ENCODE results near the gene PCDHA3.
"Not testable (repeated sequence)": the region's sequence is repeated elsewhere in the genome, so short reads cannot be mapped to it uniquely, and the experiment has no call there.

PCDHA3 gene

GRCh38 chr5:140823475-140823874, 22.6 kb downstream of the PCDHA3 start:
- Histone ChIP-seq H3K9me3 (ENCODE audit: insufficient read depth, low read depth, low read length) (peaks cover 49% of the 10 kb centered on the region; the same call in 1 of the 2 replicates), H3K4me1 (ENCODE audit: insufficient read depth, low read length) (no peaks in the 10 kb centered on the region), H3K4me3 (ENCODE audit: low read length) (no peak overlapping the region), H3K27me3 (ENCODE audit: insufficient read depth, low read length) (no peaks in the 10 kb centered on the region), H3K36me3 (ENCODE audit: insufficient read depth, low read depth, low read length) (no peaks in the 10 kb centered on the region), H3K9ac (ENCODE audit: low read depth, low read length) (no peak overlapping the region), H3K27ac (ENCODE audit: low read length) (no peak overlapping the region)

GRCh38 chr5:140827704-140828361, 27.0 kb downstream of the PCDHA3 start, which contains the start of gene PCDHA6:
PCDHA6 (plus strand) TSS chr5:140827960; CDS start chr5:140828092, 132 bp downstream.
- Histone ChIP-seq H3K27me3 (ENCODE audit: insufficient read depth, low read length) (no peaks in the 10 kb centered on the region), H3K27ac (ENCODE audit: low read length) (no peak within 1 kb of the TSS), H3K9ac (ENCODE audit: low read depth, low read length) (no peak within 1 kb of the TSS), H3K9me3 (ENCODE audit: insufficient read depth, low read depth, low read length) (peaks cover 41% of the 10 kb centered on the region; the same call in 1 of the 2 replicates), H3K4me3 (ENCODE audit: low read length) (no peak within 1 kb of the TSS), H3K4me1 (ENCODE audit: insufficient read depth, low read length) (no peaks in the 10 kb centered on the region), H3K36me3 (ENCODE audit: insufficient read depth, low read depth, low read length) (no peaks in the 10 kb centered on the region)

GRCh38 chr5:140828362-140828737, 27.5 kb downstream of the PCDHA3 start:
- peaks cover 45% of the 10 kb centered on the region; the same call in 1 of the 2 replicates for H3K9me3 ChIP-seq (ENCODE audit: insufficient read depth, low read depth, low read length)
- no peak overlapping the region for H3K27ac ChIP-seq (ENCODE audit: low read length)
- H3K27me3 ChIP-seq (ENCODE audit: insufficient read depth, low read length), result no peaks in the 10 kb centered on the region
- H3K4me1 ChIP-seq (ENCODE audit: insufficient read depth, low read length), result no peaks in the 10 kb centered on the region
- H3K36me3 ChIP-seq (ENCODE audit: insufficient read depth, low read depth, low read length), result no peaks in the 10 kb centered on the region
- H3K9ac ChIP-seq (ENCODE audit: low read depth, low read length), result no peak overlapping the region
- no peak overlapping the region for H3K4me3 ChIP-seq (ENCODE audit: low read length)

- not testable (repeated sequence) for H3K36me3 ChIP-seq (ENCODE audit: insufficient read depth, low read depth, low read length); H3K4me1 ChIP-seq (ENCODE audit: insufficient read depth, low read length); H3K27me3 ChIP-seq (ENCODE audit: insufficient read depth, low read length); H3K27ac ChIP-seq (ENCODE audit: low read length); H3K4me3 ChIP-seq (ENCODE audit: low read length); H3K9ac ChIP-seq (ENCODE audit: low read depth, low read length)
- H3K9me3 ChIP-seq (ENCODE audit: insufficient read depth, low read depth, low read length), result peaks cover 43% of the 10 kb centered on the region; the same call in 1 of the 2 replicates
Observed at GRCh38 chr5:140829511-140830501, 28.9 kb downstream of the PCDHA3 start.

GRCh38 chr5:140833993-140834392, 33.1 kb downstream of the PCDHA3 start, which contains the start of gene PCDHA7:
PCDHA7 (plus strand) TSS chr5:140834269; CDS start chr5:140834384, 115 bp downstream.
- no peak within 1 kb of the TSS for H3K27ac ChIP-seq (ENCODE audit: low read length)
- H3K9ac ChIP-seq (ENCODE audit: low read depth, low read length), result no peak within 1 kb of the TSS
- H3K4me1 ChIP-seq (ENCODE audit: insufficient read depth, low read length), result no peaks in the 10 kb centered on the region
- H3K4me3 ChIP-seq (ENCODE audit: low read length), result no peak within 1 kb of the TSS
- no peaks in the 10 kb centered on the region for H3K36me3 ChIP-seq (ENCODE audit: insufficient read depth, low read depth, low read length)
- H3K9me3 ChIP-seq (ENCODE audit: insufficient read depth, low read depth, low read length), result peaks cover 41% of the 10 kb centered on the region; the same call in 1 of the 2 replicates
- H3K27me3 ChIP-seq (ENCODE audit: insufficient read depth, low read length), result no peaks in the 10 kb centered on the region

GRCh38 chr5:140834439-140835008, 33.7 kb downstream of the PCDHA3 start:
- H3K36me3 ChIP-seq (ENCODE audit: insufficient read depth, low read depth, low read length); H3K4me1 ChIP-seq (ENCODE audit: insufficient read depth, low read length); H3K27me3 ChIP-seq (ENCODE audit: insufficient read depth, low read length); H3K4me3 ChIP-seq (ENCODE audit: low read length); H3K9ac ChIP-seq (ENCODE audit: low read depth, low read length); H3K27ac ChIP-seq (ENCODE audit: low read length): not testable (repeated sequence)
- peaks cover 41% of the 10 kb centered on the region; the same call in 1 of the 2 replicates for H3K9me3 ChIP-seq (ENCODE audit: insufficient read depth, low read depth, low read length)

- H3K27ac ChIP-seq (ENCODE audit: low read length), result no peak overlapping the region
- H3K27me3 ChIP-seq (ENCODE audit: insufficient read depth, low read length), result no peaks in the 10 kb centered on the region
- peaks cover 47% of the 10 kb centered on the region; the same call in 1 of the 2 replicates for H3K9me3 ChIP-seq (ENCODE audit: insufficient read depth, low read depth, low read length)
Observed at GRCh38 chr5:140835622-140836510, 35.0 kb downstream of the PCDHA3 start.

GRCh38 chr5:140840978-140841962, 40.4 kb downstream of the PCDHA3 start, which contains the start of gene PCDHA8:
PCDHA8 (plus strand) TSS chr5:140841187; CDS start chr5:140841322, 135 bp downstream.
- Histone ChIP-seq H3K9me3 (ENCODE audit: insufficient read depth, low read depth, low read length) (peaks cover 31% of the 10 kb centered on the region; the same call in 1 of the 2 replicates), H3K27ac (ENCODE audit: low read length) (no peak within 1 kb of the TSS), H3K4me1 (ENCODE audit: insufficient read depth, low read length) (no peaks in the 10 kb centered on the region), H3K4me3 (ENCODE audit: low read length) (no peak within 1 kb of the TSS), H3K36me3 (ENCODE audit: insufficient read depth, low read depth, low read length) (no peaks in the 10 kb centered on the region), H3K9ac (ENCODE audit: low read depth, low read length) (no peak within 1 kb of the TSS), H3K27me3 (ENCODE audit: insufficient read depth, low read length) (no peaks in the 10 kb centered on the region)

More at GRCh38 chr5:140835622-140836510, 35.0 kb downstream of the PCDHA3 start:
- H3K4me1 ChIP-seq (ENCODE audit: insufficient read depth, low read length), result no peaks in the 10 kb centered on the region
- no peak overlapping the region for H3K4me3 ChIP-seq (ENCODE audit: low read length)
- H3K36me3 ChIP-seq (ENCODE audit: insufficient read depth, low read depth, low read length), result no peaks in the 10 kb centered on the region
- no peak overlapping the region for H3K9ac ChIP-seq (ENCODE audit: low read depth, low read length)

GRCh38 chr5:140842798-140843733, 42.2 kb downstream of the PCDHA3 start:
- Histone ChIP-seq H3K4me1 (ENCODE audit: insufficient read depth, low read length) (no peaks in the 10 kb centered on the region), H3K4me3 (ENCODE audit: low read length) (no peak overlapping the region), H3K36me3 (ENCODE audit: insufficient read depth, low read depth, low read length) (no peaks in the 10 kb centered on the region), H3K27ac (ENCODE audit: low read length) (no peak overlapping the region), H3K9ac (ENCODE audit: low read depth, low read length) (no peak overlapping the region), H3K9me3 (ENCODE audit: insufficient read depth, low read depth, low read length) (peaks cover 24% of the 10 kb centered on the region; the same call in 1 of the 2 replicates), H3K27me3 (ENCODE audit: insufficient read depth, low read length) (no peaks in the 10 kb centered on the region)

Measured in iPS-20b (cell line).